Transverse colon (tissue), 4 donors: ENCODE measurements around the gene ADD3.

Source experiments
- CTCF ChIP-seq, 5 experiments: fragments of 200-600 bp in 3 of 5; fragments of 450-650 bp in 2 of 5; sonication (generic) in 3 of 5; IDR thresholded peaks; 1 replicate in 2 of 5; 2 replicates in 3 of 5; pipeline ENCODE4 v1.5.1; 2016 to 2017; ENCODE audit warnings: antibody characterized with exemption in 5 of 5, inconsistent platforms in 3 of 5, mild to moderate bottlenecking in 2 of 5, moderate library complexity in 1 of 5
- EP300 ChIP-seq: sonication (generic); formaldehyde crosslinking; IDR thresholded peaks from one replicate; pipeline ENCODE4 v1.6.1; 2017; ENCODE audit warnings: antibody characterized with exemption, low read depth
- POLR2A ChIP-seq: fragments of 450-650 bp; IDR thresholded peaks from one replicate; pipeline ENCODE4 v1.6.1; 2016; ENCODE audit warnings: antibody characterized with exemption, mild to moderate bottlenecking, moderate library complexity
- POLR2AphosphoS5 ChIP-seq, 3 donors: sonication (generic); formaldehyde crosslinking; IDR thresholded peaks; one replicate each; pipeline ENCODE4 v1.6.1; 2016; ENCODE audit warnings: antibody characterized with exemption in 3 of 3

GRCh38 chr10:110009736-110010475 is 2.1 kb downstream of the ADD3 start:
- TF ChIP-seq CTCF (IDR thresholded peaks at IDR 0.05) = no peak
- no peak for TF ChIP-seq POLR2AphosphoS5 (IDR thresholded peaks at IDR 0.05)
- no peak for TF ChIP-seq POLR2A
- TF ChIP-seq EP300 = no peak
